Astrocyte of the spinal cord (primary cell): ENCODE results near the gene IQGAP2.
"Not testable (repeated sequence)": the region's sequence is repeated elsewhere in the genome, so short reads cannot be mapped to it uniquely, and the experiment has no call there.

ENCODE experiments used
- DNase-seq: peaks from one replicate; pipeline ENCODE4 v3.0.0; 2011; ENCODE audit warnings: low read depth, low spot score
- H3K4me3 ChIP-seq: 2 replicates; pipeline ENCODE4 v1.5.1; 2011; ENCODE audit warnings: low read depth, mild to moderate bottlenecking, low read length, moderate library complexity
- CTCF ChIP-seq: IDR thresholded peaks from 2 replicates; pipeline ENCODE4 v1.5.1; 2012; ENCODE audit warnings: low read depth, mild to moderate bottlenecking, low read length, inconsistent platforms
- in situ Hi-C: cut with HindIII; loops from 2 replicates; pipeline ENCODE4 v1.10.0; 2017; ENCODE audit warnings: low sequenced_read_pairs

Gene IQGAP2

GRCh38 chr5:76732405-76733048 lies 329.4 kb downstream of the IQGAP2 start:
- H3K4me3 ChIP-seq = no peak overlapping the region
- TF ChIP-seq CTCF = no peak
- in situ Hi-C loops = no loop called here
- no peak for DNase-seq

- in situ Hi-C loops = no loop called here
- no peak for DNase-seq
- TF ChIP-seq CTCF = no peak
- no peak overlapping the region for H3K4me3 ChIP-seq
These were observed 329.9 kb downstream of the IQGAP2 start for GRCh38 chr5:76733049-76733417.

GRCh38 chr5:76735762-76736545 lies 332.9 kb downstream of the IQGAP2 start:
- H3K4me3 ChIP-seq = no peak overlapping the region
- in situ Hi-C loops = no loop called here
- no peak for TF ChIP-seq CTCF
- DNase-seq = no peak

- in situ Hi-C loops = no loop called here
- no peak overlapping the region for H3K4me3 ChIP-seq
- TF ChIP-seq CTCF = no peak
- no peak for DNase-seq
These were observed 333.8 kb downstream of the IQGAP2 start for GRCh38 chr5:76736679-76737556.

- no peak for TF ChIP-seq CTCF
- no peak for DNase-seq
- in situ Hi-C loops = no loop called here
- no peak overlapping the region for H3K4me3 ChIP-seq
These were observed 334.8 kb downstream of the IQGAP2 start for GRCh38 chr5:76737846-76738245.

- H3K4me3 ChIP-seq, in situ Hi-C loops, DNase-seq: not testable (repeated sequence)
These were observed 338.4 kb downstream of the IQGAP2 start for GRCh38 chr5:76741506-76741905.

- DNase-seq = no peak
- no peak overlapping the region for H3K4me3 ChIP-seq
- no peak for TF ChIP-seq CTCF
- in situ Hi-C loops = no loop called here
These were observed 339.5 kb downstream of the IQGAP2 start for GRCh38 chr5:76742583-76742982.
